Measurements from ENCODE around the gene STARD4.

The STARD4 gene, protein sequence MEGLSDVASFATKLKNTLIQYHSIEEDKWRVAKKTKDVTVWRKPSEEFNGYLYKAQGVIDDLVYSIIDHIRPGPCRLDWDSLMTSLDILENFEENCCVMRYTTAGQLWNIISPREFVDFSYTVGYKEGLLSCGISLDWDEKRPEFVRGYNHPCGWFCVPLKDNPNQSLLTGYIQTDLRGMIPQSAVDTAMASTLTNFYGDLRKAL

DNA sequence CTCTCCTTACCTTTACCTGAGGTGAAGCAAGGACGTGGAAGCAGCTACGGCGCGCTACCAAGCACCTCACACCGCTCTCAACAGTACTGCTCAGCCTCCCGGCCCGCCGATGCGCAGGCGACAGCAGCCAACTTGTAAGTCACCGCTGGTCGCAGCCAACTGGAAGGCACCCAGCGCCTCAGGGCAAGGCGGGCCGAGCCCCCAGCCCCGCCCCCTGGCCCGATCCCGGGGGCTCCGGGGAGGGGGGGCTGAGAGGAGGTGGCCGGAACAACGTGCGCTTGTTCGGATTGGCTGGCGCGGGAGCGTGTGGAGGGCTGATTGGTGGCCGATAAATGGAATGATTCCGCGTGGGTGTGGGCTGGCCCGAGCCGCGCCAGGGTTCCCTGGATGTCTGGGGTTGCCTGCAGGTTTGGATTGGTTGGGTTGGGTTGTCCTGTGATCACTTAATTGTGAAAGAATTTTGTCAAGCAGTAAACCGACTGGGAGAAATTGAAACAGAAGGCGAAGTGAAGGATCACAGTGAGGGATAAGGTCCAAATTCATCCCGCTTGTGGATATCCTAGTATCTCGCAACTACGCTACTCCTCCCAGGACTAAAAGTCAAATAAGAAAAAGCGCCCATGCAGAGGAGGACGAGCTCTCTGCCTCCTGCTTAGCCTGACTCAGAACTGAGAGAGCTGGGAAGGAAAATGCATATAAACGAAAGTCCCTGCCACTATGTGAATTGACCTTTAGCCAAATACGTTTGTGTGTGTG lies at the start of gene STARD4:
TSS of gene STARD4 (minus strand) at position 161 of the 756 bp plus-strand sequence. CDS start 5,102 bp downstream, outside the sequence.
- peak; percentile 88 to 89 for DNase-seq

DNA sequence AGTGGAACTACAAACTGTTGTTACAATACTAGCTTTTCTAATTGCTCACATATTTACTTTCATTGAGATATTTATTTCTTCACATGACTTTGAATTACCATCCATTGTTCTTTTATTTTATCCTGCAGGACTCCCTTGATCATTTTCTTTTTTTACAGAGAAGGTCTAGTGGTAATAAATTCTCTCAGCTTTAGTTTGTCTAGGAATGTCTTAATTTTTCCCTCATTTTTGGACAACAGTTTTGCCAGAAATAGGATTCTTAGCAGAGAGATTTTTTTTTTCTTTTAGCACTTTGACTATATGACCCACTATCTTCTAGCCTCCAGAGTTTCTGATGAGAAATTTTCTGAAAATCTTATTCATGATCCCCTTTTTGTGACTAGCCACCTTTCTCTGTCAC lies 47.3 kb upstream of the STARD4 start:
- DNase-seq: no peak

DNA sequence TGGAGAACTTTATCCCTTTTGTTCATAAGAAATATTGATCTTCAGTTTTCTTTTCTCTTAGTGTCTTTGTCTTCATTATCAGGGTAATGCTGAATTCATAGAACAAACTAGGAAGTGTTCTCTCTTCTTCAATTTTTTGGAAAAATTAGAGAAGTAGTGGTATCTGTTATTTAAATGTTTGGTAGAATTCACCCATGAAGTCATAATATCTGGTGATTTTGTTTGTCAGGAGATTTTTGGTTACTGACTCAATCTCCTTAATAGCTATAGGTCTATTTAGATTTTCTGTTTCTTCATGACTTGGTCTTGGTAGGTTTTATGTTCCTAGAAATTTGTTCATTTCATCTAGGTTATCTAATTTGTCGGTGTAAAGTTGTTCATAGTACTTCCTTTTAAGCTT lies 45.4 kb upstream of the STARD4 start:
- no peak for DNase-seq

DNA sequence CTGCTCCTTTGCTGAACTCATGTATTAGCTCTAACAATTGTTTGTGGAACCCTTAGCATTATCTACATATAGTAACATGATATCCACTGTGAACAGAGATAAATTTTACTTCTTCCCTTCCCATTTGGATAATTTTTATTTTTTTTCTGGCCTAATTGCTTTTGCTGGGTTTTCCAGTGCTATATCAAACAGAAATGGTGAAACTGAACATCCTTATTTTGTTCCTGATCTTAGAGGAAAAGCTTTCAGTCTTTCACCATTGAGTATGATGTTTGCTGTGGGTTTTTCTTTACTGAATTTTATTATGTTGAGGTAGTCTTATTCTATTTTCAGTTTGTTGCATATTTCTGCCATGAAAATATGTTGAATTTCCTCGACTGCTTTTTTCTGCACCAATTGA lies 44.8 kb upstream of the STARD4 start:
- no peak for DNase-seq

DNA sequence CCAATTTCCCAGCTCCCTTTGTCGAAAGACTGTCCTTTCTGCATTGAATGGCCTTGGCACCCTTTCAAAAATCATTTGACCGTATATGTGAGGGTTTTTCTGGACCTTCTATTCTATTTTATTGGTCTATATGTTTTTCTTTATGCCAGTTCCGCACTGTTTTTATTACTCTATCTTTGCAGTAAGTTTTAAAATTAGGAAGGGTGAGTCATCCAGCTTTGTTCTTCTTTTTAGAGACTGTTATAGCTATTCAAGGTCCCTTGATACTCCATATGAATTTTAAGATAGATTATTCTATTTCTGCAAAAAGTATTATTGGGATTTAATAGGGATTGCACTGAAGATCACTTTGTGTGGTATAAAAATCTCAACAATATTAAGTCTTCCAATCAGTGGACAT lies 44.2 kb upstream of the STARD4 start:
- no peak for DNase-seq

DNA sequence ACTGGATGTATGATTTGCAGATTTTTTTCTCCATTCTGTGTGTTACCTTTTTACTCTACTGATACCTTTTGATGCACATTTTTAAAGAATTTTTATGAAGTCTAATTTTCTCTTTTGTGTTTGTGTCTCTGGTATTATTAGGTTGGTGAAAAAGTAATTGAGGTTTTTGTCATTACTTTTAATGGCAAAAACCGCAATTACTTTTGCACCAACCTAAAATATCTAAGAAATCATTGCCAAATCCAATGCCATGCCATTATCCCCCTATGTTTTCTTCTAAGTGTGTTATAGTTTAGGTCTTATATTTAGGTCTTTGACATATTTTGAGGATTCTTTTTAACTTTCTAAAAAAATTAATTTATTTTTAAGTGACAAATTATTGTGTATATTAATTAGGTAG lies 43.4 kb upstream of the STARD4 start:
- DNase-seq: no peak

DNA sequence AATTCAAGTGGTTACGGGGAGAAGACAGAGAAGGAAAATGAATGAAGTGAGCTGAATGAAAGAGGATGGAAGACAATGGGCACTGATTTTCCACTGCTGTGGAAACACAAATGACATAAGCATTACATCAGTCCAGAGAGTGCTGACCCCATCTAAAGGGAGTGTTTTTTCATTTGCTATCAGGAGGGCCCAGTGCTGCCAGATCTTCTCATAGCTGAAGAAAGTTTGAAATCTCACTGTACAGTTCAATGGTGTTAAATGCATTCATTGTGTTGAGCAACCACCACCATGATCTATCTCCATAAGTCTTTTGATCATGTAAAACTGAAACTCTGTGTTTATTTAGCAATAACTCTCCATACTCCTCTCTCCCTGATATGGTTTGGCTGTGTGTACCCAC lies 41.5 kb upstream of the STARD4 start:
- DNase-seq: no peak

DNA sequence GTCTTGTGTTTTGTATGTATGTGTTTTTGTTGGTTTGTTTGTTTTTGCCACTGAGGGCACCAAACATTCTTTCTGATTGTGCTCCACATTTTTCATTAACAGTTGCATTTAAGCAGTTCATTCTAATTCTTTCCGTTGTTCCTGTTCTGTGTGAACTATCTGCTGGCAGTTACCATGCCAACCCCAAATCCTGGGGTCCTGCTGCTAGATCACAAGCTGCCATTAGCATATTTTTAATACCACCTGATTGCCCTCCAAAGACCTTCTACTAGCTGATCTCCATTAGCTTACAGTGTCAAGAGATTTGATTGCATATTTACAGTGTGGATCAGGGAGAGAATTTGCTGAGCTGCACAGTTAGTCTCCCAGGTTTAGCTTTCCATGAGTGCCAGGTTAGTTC lies 40.6 kb upstream of the STARD4 start:
- DNase-seq: no peak

DNA sequence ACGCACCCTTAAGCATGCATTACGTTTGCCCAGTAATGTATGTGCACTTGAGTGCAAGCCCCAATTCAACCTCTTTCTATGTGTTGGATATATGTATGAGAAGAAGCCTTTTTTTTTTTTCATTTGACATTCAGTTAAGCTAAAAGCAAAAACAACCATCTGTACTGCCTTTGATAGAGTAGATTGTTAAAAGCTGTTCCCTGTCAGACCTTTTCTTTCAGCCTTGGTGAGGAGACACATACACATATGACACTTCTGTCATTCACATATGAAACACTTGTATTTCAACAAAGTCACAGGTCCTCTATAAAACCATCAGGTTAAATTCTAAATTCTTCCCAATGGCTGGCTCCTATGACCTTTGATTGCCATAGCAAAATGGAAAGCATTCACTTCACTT lies 40.2 kb upstream of the STARD4 start:
- DNase-seq: no peak

DNA sequence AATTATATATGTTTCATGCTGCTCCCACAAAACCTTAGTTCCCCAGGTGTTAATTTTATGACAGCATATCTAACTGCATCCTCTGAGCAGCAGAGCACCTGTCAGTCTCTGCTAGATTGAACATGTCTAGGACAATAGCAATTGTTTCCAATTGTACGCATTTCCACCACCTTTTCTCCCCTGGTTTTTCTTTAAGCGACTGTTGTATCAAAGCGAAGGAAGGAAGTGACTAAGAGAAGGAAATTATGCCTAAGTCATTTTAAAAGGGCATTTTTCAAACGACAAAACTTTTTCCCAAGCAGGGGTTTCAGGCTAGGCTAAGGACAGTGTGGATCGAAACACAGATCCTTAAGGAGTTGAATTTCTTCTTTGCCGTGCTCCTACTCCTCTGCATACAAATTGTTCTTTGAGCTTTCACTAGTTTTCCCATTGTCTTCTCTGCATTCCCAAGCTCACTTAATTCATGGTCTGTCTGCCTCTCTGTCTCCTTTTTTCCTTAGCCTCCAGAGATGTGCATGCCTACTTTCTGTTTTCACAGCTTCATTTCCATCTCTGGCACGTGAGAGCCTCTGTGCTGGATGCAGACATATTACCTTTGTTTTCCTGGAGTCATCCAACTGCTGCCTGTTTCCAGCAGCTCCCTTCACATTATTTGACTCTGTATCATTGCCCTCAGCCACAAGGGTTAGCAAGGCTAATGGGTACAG lies 39.4 kb upstream of the STARD4 start:
- DNase-seq: no peak

DNA sequence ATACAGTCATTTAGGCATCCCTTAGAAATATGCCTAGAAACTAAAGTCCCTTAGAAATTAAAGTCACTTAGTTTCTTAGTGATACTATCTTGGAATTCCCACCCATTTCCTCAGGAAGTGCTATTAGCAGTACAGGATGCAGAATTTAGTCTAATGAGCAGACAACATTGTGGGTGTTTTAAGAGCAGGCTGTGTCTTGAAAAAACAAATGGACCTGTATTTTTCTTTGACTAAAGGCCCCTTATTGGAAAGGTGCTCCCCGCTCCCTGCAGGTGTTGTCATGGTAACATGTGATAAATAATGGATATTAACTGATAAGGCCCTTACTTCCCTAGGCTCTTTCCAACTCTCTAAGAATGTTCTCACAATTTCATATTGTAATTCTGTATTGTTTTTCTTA lies 38.8 kb upstream of the STARD4 start:
- no peak for DNase-seq

DNA sequence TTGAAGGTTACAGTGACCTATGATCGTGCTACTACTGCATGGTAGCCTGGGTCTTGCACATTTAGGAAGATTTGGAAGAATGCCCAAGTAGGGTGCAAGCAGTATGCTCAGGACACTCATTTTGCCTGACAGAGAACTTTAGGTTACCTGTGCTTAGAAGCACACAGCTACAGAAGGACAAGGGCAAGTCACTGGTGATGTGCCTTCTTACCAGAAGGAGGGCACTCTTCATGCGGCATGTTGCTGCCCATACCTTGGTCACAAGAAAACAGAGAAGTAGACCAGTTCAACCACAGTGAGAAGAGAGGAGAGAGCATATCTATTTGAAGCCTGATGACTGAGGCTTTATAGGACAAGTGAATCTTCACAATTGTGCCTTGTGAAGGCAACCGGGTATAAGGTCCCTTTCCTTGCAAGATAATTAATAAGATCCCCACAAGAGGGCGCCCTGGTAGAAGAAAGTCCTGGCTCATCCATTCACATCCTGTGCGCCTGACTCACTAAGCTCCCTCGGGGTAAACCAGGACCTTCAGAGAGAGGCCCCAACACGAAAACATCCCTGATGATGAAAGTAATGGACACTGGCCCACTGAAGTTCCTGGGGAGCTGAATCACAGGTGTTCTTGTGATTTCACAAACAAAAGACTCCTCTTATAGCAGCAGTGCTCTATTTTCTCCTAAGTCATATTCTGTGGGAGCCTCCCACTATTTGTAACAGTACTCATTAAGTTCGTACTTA lies 38.1 kb upstream of the STARD4 start:
- peak; percentile 77 to 83 for DNase-seq

DNA sequence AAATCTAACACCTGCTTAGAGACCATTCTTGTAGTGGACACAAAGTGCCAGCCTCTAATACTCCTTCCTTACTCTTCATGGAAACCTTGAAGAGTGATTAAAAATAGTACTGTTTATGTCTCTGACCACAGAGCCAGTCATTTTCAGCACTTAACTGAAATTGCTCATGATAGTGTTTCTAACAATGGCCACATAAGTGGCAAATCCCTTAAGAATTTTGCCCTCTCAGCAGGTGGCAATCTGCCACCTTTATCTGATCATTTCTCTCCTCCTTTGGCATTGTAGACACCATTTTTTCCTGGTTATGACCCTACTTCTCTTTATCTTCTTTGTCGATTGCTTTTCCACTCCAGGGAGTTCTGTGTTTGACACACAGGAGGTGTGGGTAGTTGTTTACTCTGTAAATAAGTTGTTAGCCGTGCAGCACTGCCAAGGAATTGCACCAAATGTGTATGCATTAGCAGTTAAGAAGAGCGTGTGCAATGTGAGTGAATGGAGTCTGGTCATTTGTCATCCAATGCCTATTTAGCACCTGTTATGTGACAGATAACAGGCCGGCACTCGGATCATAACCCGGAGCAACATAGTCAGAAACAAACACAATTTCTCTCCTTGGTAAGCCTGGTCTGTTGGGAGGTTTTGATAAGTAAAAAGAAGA lies 36.8 kb upstream of the STARD4 start:
- no peak for DNase-seq

DNA sequence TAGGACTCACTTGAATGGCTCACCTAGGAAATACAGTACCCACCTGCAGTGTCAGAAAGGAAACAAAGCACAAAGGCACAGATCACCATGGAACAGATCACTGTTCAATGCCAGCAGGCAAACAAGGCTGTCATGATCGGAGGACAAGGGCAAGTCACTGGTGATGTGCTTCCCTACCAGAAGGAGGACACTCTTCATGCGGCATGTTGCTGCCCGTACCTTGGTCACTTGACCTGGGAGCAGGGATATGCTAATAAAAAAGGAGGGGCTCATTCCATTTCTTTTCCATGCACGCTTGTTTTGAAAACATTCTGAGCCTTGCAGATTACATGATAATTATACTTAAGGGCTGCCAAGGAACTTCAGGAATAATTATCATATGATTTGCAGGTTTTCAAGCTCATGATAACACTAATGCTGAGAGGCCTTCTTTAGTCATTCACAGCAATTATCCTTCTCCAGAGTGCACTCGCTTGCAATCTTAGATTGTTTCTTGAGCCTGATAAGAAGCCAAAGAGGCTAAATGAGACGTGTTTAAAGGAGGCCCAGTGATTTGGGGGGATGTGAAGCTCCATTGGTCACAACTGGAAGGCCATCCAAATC lies 36.1 kb upstream of the STARD4 start:
- no peak for DNase-seq

DNA sequence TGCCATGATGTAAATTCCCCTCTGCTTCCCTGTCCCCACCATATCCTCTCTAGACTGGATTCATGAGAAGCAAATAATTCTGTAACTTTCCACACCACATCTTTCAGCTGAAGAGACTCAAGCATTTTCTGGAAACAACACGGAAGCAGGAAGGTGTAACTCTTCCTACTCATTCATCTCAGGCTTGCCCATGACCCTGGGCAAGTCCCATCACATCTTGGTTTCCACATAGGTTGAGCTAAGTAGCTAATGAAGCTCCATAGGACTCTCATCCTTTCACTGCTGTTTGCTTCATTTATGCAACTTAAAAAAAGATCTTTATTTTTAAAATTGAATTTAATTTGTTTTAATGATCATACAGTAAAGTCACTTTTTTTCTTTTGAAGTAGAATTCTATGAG lies 32.7 kb upstream of the STARD4 start:
- DNase-seq: no peak

DNA sequence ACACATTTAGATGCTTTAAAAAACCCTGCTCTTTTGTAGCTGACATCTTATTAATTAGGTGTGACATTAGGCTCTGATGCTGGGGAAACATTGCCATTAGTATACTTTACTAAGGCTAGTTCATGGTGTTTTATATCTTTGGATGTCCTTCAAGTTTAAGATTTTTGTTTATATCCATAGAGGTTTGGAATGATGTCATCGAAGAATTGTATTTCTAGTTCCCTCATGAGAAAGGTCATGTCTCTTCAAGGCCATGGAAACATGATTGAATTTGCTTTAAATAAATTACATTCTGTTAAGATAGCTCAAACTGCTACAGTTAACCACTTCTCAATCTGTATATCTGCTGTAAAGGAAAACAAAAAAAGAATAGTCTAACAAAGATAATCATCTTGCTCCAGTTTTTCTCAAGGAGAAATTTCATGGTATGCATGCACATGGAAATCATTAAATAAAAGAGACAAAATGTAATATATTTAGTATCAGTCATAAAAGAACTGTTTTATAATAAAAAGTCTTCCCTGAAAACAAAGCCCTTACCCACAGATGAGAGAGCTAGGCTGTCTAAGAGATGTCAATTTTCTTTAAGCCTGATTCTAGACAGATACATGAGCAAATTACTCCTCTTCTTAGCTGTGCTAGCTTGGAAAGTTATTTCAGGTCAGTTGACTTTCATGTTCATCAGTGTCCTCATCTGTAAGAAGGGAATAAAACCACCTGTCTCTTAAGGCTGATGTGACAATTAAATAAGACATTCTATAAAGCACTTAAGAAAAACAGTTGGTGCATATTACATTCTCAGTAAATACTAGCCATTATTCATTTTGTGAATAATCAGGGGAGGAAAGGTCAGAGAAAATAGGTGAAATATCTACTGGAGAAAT lies 25.0 kb upstream of the STARD4 start:
- no peak for DNase-seq

DNA sequence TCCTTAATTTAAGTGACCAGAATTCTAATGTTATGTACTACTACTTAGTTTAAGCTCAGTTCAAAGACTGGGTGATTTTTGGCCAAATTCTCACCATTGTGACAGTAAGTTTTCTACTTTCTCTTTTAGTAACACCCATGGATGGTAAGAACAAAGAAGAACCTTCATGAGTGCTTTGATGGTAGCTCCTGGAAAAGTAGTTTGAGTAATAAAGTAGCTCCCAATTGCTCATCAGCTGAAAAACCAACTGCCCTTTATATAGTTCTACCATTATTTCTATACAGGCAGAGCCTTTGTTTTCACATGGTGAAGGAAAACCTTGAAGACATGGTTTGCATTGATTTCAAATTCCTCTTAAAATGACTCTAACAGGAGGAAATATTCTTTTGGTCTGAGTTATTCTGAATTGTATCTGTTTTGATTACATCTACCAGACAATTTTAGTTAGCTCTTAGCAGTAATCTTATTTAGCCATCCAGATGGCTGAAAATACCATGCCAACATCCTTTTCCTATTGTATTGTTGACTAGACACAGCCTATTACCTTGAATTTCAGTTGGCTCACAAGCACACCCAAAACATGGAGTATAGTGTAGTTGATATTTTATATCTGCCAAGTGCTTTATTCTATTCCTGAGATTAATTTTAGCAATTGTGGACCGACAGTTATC lies 23.7 kb upstream of the STARD4 start:
- no peak for DNase-seq

DNA sequence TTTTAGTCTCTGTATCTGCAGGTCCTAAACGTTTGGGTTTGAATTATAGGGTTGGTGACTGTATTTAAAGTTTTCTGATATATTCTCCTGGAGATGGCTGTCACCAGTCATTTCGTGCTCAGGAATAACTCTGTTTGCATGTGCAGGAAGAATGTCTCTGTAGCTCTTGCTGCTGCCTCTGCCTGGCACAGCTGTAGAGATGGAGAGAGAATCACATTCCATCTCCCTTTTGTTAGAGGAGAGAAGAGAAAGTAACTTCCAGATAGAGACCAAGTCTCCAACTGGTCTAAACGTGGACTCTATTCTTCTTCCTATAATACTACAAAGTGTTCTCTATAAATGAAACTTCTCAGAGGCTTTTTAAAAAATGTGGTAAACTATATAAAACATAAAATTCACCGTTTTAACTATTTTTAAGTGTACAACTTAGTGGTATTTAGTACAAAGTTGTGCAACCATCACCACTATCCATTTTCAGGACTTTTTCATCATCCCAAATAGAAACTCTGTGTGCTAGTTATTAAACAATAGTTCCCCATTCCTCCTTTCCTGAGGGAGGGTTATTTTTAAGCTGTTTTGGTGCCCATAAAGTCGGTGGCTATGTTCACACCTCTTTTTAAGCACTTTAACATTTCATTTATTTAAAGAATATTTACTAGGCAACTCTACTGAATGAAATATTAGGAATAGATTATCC lies 20.7 kb upstream of the STARD4 start:
- no peak for DNase-seq

DNA sequence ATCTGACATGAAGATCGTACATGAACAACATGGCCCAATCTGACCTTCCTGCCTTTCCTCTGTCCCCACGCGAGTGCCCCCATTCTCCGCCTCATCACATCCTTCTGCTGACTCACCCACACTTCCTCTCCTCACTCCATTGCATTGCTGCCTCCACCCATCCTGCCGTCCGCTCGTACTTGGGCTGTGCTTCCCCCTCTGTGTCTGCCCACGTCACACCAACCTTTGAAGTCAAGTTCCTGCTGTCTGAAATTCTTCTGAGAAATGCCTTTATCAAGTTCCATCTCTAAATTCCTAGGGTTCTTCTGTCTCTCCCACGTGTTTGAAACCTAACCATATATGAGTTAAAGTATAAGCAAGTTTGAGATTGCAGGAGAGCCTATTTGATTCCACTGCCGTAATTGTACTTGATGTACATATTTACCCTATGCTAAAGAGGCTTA lies 18.0 kb upstream of the STARD4 start:
- peak; percentile 61 to 62 for DNase-seq

DNA sequence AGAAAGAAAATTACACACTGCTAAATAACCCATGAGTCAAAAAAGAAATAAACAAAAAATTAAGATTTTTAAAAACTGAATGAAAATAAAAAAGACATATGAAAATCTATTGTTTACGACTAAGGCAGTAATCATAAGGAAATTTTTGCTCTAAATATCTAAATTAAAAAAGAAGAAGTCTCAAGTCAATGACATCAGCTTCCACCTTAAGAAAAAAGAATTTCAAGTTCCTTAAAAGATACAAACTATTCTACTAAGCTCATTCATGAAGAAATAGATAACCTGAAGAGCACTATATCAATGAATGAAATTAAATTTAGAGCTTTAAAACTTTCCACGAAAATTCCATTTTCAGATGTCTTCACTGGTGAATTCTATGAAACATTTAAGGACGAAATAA lies 15.7 kb upstream of the STARD4 start:
- no peak for DNase-seq

Measured in stimulated activated CD4-positive, alpha-beta T cell treated with anti-CD3 and anti-CD28 coated beads, Interleukin-2, amount 100 ng/mL, for 48 hours (primary cell).